ENCODE measurements around the gene TRIM66.

TRIM66 gene

GRCh38 chr11:8717544-8717875, 35.0 kb upstream of the TRIM66 start:
- Histone ChIP-seq H2AFZ (ENCODE audit: low read depth, low read length) (no peak overlapping the region), H3K36me3 (ENCODE audit: insufficient read depth, low read length) (no peaks in the 10 kb centered on the region), H3K9me3 (ENCODE audit: insufficient read depth, low read length, severe bottlenecking) (no peaks in the 10 kb centered on the region), H3K27me3 (ENCODE audit: insufficient read depth, low read length, poor library complexity) (no peaks in the 10 kb centered on the region), H4K20me1 (ENCODE audit: insufficient read depth, low read length) (0 out of 2 replicates have a peak, but pooled peaks cover 4% of the 10 kb centered on the region), H3K79me2 (ENCODE audit: insufficient read depth, low read length) (no peaks in the 10 kb centered on the region), H3K9ac (ENCODE audit: low read depth, low read length) (no peak overlapping the region), H3K4me3 (ENCODE audit: low read depth in 1 of 2, low read length in 2 of 2) (no peak overlapping the region), H3K4me1 (ENCODE audit: insufficient read depth, low read length) (no peaks in the 10 kb centered on the region), H3K4me2 (ENCODE audit: insufficient read depth, low read length) (no peak overlapping the region), H3K27ac (ENCODE audit: low read length) (no peak overlapping the region)
- DNase-seq, result no peak
- TF ChIP-seq EZH2 (IDR thresholded peaks at IDR 0.05; ENCODE audit: borderline replicate concordance, low read depth, low read length, severe bottlenecking), result no peak
- TF ChIP-seq CTCF (IDR thresholded peaks at IDR 0.05; ENCODE audit: borderline replicate concordance, extremely low read depth, low read length, poor library complexity, severe bottlenecking), result no peak
- ATAC-seq (ENCODE audit: insufficient read depth, low read depth), result no peak; the same call in 2 of the 3 replicates

- Histone ChIP-seq H2AFZ (ENCODE audit: low read depth, low read length) (no peak overlapping the region), H3K9ac (ENCODE audit: low read depth, low read length) (no peak overlapping the region), H3K9me3 (ENCODE audit: insufficient read depth, low read length, severe bottlenecking) (no peaks in the 10 kb centered on the region), H3K27ac (ENCODE audit: low read length) (no peak overlapping the region), H3K4me1 (ENCODE audit: insufficient read depth, low read length) (no peaks in the 10 kb centered on the region), H3K4me3 (ENCODE audit: low read depth in 1 of 2, low read length in 2 of 2) (no peak overlapping the region), H3K79me2 (ENCODE audit: insufficient read depth, low read length) (no peaks in the 10 kb centered on the region), H3K4me2 (ENCODE audit: insufficient read depth, low read length) (no peak overlapping the region), H3K27me3 (ENCODE audit: insufficient read depth, low read length, poor library complexity) (no peaks in the 10 kb centered on the region), H3K36me3 (ENCODE audit: insufficient read depth, low read length) (no peaks in the 10 kb centered on the region), H4K20me1 (ENCODE audit: insufficient read depth, low read length) (peaks cover 7% of the 10 kb centered on the region)
- DNase-seq (no peak), ATAC-seq (ENCODE audit: insufficient read depth, low read depth) (no peak)
- TF ChIP-seq CTCF (IDR thresholded peaks at IDR 0.05; ENCODE audit: borderline replicate concordance, extremely low read depth, low read length, poor library complexity, severe bottlenecking) (no peak), EZH2 (IDR thresholded peaks at IDR 0.05; ENCODE audit: borderline replicate concordance, low read depth, low read length, severe bottlenecking) (no peak)
These were observed 33.0 kb upstream of the TRIM66 start for GRCh38 chr11:8715501-8715900.

GRCh38 chr11:8714622-8715225, 32.3 kb upstream of the TRIM66 start:
- DNase-seq (no peak), ATAC-seq (ENCODE audit: insufficient read depth, low read depth) (no peak)
- no peak overlapping the region for H3K4me2 ChIP-seq (ENCODE audit: insufficient read depth, low read length)
- no peaks in the 10 kb centered on the region for H3K36me3 ChIP-seq (ENCODE audit: insufficient read depth, low read length)
- no peaks in the 10 kb centered on the region for H3K79me2 ChIP-seq (ENCODE audit: insufficient read depth, low read length)
- H3K9ac ChIP-seq (ENCODE audit: low read depth, low read length), result no peak overlapping the region
- no peaks in the 10 kb centered on the region for H3K4me1 ChIP-seq (ENCODE audit: insufficient read depth, low read length)
- H3K9me3 ChIP-seq (ENCODE audit: insufficient read depth, low read length, severe bottlenecking), result no peaks in the 10 kb centered on the region
- TF ChIP-seq CTCF (IDR thresholded peaks at IDR 0.05; ENCODE audit: borderline replicate concordance, extremely low read depth, low read length, poor library complexity, severe bottlenecking) (no peak), EZH2 (IDR thresholded peaks at IDR 0.05; ENCODE audit: borderline replicate concordance, low read depth, low read length, severe bottlenecking) (no peak)
- peaks cover 7% of the 10 kb centered on the region for H4K20me1 ChIP-seq (ENCODE audit: insufficient read depth, low read length)
- no peak overlapping the region for H3K4me3 ChIP-seq (ENCODE audit: low read depth in 1 of 2, low read length in 2 of 2)
- no peak overlapping the region for H3K27ac ChIP-seq (ENCODE audit: low read length)
- no peaks in the 10 kb centered on the region for H3K27me3 ChIP-seq (ENCODE audit: insufficient read depth, low read length, poor library complexity)
- H2AFZ ChIP-seq (ENCODE audit: low read depth, low read length), result no peak overlapping the region
